HG03520 (cell line): ENCODE data around the gene NECTIN2.
"Not testable (repeated sequence)": the region's sequence is repeated elsewhere in the genome, so short reads cannot be mapped to it uniquely, and the experiment has no call there.

ENCODE experiments used
- ATAC-seq: cut with Tn5 transposase; IDR thresholded peaks from one replicate; pipeline ENCODE4 v1.9.1; 2021; ENCODE audit warnings: mild to moderate bottlenecking, moderate library complexity; ENCODE audit not compliant: unreplicated experiment

NECTIN2 gene

GRCh38 chr19:44904426-44904994 lies 58.4 kb downstream of the NECTIN2 start:
- ATAC-seq: no peak

- no peak for ATAC-seq
Observed at GRCh38 chr19:44905437-44906160, 59.5 kb downstream of the NECTIN2 start, which contains the start of gene APOE. Gene APOE, plus strand, starts transcription at chr19:44905796. Its CDS starts 829 bp downstream, at chr19:44906625.

DNA sequence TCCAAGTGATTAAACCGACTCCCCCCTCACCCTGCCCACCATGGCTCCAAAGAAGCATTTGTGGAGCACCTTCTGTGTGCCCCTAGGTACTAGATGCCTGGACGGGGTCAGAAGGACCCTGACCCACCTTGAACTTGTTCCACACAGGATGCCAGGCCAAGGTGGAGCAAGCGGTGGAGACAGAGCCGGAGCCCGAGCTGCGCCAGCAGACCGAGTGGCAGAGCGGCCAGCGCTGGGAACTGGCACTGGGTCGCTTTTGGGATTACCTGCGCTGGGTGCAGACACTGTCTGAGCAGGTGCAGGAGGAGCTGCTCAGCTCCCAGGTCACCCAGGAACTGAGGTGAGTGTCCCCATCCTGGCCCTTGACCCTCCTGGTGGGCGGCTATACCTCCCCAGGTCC lies 61.5 kb downstream of the NECTIN2 start:
- no peak for ATAC-seq

DNA sequence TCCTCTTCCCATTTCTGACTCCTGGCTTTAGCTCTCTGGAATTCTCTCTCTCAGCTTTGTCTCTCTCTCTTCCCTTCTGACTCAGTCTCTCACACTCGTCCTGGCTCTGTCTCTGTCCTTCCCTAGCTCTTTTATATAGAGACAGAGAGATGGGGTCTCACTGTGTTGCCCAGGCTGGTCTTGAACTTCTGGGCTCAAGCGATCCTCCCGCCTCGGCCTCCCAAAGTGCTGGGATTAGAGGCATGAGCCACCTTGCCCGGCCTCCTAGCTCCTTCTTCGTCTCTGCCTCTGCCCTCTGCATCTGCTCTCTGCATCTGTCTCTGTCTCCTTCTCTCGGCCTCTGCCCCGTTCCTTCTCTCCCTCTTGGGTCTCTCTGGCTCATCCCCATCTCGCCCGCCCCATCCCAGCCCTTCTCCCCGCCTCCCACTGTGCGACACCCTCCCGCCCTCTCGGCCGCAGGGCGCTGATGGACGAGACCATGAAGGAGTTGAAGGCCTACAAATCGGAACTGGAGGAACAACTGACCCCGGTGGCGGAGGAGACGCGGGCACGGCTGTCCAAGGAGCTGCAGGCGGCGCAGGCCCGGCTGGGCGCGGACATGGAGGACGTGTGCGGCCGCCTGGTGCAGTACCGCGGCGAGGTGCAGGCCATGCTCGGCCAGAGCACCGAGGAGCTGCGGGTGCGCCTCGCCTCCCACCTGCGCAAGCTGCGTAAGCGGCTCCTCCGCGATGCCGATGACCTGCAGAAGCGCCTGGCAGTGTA lies 62.2 kb downstream of the NECTIN2 start:
- no peak for ATAC-seq

- ATAC-seq: no peak
Observed at GRCh38 chr19:44908836-44909261, 62.8 kb downstream of the NECTIN2 start.

GRCh38 chr19:44909775-44910174 lies 63.7 kb downstream of the NECTIN2 start:
- no peak for ATAC-seq

- ATAC-seq: not testable (repeated sequence)
Observed at GRCh38 chr19:44911896-44912295, 65.8 kb downstream of the NECTIN2 start.

DNA sequence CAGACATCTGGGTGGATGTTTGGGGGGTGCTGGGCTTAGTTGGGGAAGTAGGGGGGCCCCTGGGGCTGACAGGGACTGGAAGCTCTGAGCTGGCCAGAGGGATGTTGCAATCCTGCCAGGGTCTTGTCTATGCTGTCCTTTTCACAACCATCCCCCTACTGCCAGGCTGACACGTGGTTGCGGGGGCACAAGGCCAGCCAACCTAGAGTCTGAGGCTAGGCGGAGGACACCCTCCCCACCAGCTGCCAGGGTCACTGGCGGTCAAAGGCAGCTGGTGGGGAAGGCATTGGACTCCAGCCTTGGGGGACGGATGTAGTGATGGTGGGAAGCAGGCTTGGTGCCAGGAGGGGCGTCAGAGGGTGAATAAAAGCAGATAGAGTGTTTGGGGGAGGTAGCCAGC lies 66.8 kb downstream of the NECTIN2 start:
- ATAC-seq: no peak

DNA sequence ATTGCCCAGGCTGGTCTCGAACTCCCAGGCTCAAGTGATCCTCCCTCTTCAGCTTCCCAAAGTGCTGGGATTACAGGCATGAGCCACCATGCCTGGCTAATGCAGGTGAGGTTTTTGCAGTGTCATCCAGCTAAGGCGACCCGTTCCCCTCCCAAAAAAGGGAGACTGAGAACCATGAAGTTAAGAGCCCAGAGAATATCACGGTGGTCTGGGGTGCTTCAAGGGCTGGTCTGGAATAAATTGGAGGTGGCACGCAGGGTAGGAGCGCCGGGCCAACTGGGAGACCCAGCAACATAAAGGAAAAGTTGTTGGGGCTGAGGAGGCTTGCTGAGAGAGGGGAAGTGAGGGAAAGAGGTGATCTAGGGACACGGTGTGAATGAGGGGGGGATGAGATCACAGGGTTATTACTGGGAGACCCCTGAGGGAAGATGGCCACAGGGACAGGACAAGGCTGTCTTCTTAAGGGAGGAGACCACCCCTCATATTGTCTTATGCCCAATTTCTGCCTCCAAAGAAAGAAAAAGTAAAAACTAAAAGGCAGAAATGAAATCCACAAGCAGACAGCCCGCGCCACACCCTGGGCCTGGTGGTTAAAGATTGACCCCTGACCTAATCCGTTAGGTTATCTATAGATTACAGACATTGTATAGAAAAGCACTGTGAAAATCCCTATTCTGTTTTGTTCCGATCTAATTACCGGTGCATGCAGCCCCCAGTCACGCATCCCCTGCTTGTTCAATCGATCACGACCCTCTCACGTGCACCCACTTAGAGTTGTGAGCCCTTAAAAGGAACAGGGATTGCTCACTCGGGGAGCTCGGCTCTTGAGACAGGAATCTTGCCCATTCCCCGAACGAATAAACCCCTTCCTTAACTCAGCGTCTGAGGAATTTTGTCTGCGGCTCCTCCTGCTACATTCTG lies 67.7 kb downstream of the NECTIN2 start:
- ATAC-seq: not testable (repeated sequence)

GRCh38 chr19:44914433-44915206 lies 68.5 kb downstream of the NECTIN2 start, which contains the start of gene APOC1:
Gene APOC1, plus strand, starts transcription at chr19:44914608. Its CDS starts 284 bp downstream, at chr19:44914892.
- peak; percentile 84 for ATAC-seq

DNA sequence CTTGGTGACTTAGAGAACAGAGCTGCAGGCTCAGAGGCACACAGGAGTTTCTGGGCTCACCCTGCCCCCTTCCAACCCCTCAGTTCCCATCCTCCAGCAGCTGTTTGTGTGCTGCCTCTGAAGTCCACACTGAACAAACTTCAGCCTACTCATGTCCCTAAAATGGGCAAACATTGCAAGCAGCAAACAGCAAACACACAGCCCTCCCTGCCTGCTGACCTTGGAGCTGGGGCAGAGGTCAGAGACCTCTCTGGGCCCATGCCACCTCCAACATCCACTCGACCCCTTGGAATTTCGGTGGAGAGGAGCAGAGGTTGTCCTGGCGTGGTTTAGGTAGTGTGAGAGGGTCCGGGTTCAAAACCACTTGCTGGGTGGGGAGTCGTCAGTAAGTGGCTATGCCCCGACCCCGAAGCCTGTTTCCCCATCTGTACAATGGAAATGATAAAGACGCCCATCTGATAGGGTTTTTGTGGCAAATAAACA lies 78.2 kb downstream of the NECTIN2 start:
- no peak for ATAC-seq

GRCh38 chr19:44925114-44925891 lies 79.2 kb downstream of the NECTIN2 start:
- no peak for ATAC-seq

DNA sequence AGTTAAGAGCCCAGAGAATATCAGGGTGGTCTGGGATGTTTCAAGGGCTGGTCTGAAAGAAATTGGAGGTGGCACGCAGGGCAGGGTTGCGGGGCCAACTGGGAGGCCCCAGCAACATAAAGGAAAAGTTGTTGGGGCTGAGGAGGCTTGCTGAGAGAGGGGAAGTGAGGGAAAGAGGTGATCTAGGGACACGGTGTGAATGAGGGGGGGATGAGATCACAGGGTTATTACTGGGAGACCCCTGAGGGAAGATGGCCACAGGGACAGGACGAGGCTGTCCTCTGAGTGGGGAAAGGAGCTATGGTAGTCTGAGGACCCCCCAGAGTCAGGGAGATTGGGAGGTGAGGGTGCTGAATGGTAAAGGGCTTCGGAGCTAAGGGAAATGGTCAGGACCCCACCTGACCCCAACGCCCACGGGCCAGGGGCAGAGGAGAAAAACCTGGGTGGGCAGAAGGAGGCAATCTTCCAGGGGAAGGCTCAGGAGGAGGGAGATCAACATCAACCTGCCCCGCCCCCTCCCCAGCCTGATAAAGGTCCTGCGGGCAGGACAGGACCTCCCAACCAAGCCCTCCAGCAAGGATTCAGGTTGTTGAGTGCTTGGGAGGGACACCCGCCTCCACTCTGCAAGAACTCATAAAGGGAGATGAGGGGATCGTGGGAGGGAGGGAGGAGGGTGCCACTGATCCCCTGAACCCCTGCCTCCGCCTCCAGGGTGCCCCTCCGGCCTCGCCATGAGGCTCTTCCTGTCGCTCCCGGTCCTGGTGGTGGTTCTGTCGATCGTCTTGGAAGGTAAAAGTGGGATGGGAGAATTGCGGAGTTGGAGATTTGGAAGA lies 80.4 kb downstream of the NECTIN2 start:
- ATAC-seq: not testable (repeated sequence)

GRCh38 chr19:44927746-44928145 lies 81.6 kb downstream of the NECTIN2 start:
- ATAC-seq: no peak

DNA sequence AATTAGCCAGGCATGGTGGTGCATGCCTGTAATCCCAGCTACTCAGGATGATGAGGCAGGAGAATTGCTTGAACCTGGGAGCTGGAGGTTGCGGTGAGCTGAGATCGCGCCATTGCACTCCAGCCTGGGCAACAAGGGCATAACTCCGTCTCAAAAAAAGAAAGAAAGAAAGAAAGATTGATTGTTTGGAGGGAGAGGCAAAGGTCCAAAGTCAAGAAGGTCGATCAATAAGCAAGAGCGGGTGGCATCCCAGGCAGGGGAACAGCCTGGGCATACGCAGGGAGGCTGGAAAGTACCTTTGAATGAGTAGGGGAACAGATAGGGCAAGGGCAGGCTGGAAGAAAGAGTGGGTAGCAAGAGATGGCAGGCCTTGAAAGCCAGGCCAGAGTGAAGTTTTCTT lies 84.0 kb downstream of the NECTIN2 start:
- ATAC-seq: no peak

DNA sequence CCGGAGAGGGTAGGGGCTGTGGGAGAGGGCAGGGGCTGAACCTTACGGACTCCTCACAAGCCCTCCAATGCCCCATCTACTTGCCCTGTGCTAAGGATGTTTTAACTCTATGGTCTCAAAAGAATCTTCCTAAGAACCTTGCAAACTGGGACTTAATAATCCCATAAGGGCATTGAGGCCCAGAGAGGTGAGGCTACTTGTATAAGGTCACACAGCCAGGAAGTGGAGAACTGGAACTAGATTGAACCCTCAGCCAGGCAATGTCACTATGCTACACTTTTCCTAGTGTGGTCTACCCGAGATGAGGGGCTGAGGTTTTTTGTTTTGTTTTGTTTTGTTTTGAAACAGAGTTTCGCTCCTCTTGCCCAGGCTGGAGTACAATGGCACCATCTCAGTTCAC lies 85.4 kb downstream of the NECTIN2 start:
- no peak for ATAC-seq
